IMR-90 (cell line): ENCODE results near the gene GMCL2.
A peak's percentile ranks its signal among the peaks of the same experiment; 100 is the strongest.

Experiments used
- CEBPB ChIP-seq: IDR thresholded peaks from 2 replicates; pipeline ENCODE4 v1.6.1; 2012; ENCODE audit warnings: low read depth, low read length, improper control_type of control experiment
- FOS ChIP-seq: fragments of 150-350 bp; IDR thresholded peaks from 2 replicates; pipeline ENCODE4 v1.6.1; 2016; ENCODE audit warnings: low read depth, low read length
- MAZ ChIP-seq: IDR thresholded peaks from 2 replicates; pipeline ENCODE4 v1.6.1; 2012; ENCODE audit warnings: low read depth, mild to moderate bottlenecking, low read length, improper control_type of control experiment, moderate library complexity, borderline replicate concordance
- MXI1 ChIP-seq: IDR thresholded peaks from 2 replicates; pipeline ENCODE4 v1.6.1; 2012; ENCODE audit warnings: low read depth, mild to moderate bottlenecking, low read length, moderate library complexity, borderline replicate concordance
- POLR2A ChIP-seq: IDR thresholded peaks from 2 replicates; pipeline ENCODE4 v1.6.1; 2012; ENCODE audit warnings: mild to moderate bottlenecking, low read depth, low read length
- RAD21 ChIP-seq: IDR thresholded peaks from 2 replicates; pipeline ENCODE4 v1.6.1; 2012; ENCODE audit warnings: low read length, improper control_type of control experiment
- RCOR1 ChIP-seq: IDR thresholded peaks from 2 replicates; pipeline ENCODE4 v1.6.1; 2012; ENCODE audit warnings: mild to moderate bottlenecking, low read length, improper control_type of control experiment; ENCODE audit not compliant: insufficient replicate concordance
- RFX5 ChIP-seq: IDR thresholded peaks from 2 replicates; pipeline ENCODE4 v1.8.0; 2012; ENCODE audit warnings: low read depth, mild to moderate bottlenecking, low read length, moderate library complexity
- SMC3 ChIP-seq: fragments of 150-350 bp; IDR thresholded peaks from 2 replicates; pipeline ENCODE4 v1.6.1; 2016; ENCODE audit warnings: low read depth, mild to moderate bottlenecking, antibody characterized with exemption, low read length, moderate library complexity
- TF ChIP-seq, protein P1 (sequence below): conservative IDR thresholded peaks from 2 replicates; pipeline ENCODE4 v1.5.1; 2012; ENCODE audit warnings: mild to moderate bottlenecking, low read depth, low read length, improper control_type of control experiment
- TF ChIP-seq, protein P2 (sequence below): fragments of 150-350 bp; IDR thresholded peaks from 2 replicates; pipeline ENCODE4 v1.6.1; 2017; ENCODE audit warnings: mild to moderate bottlenecking, antibody characterized with exemption, low read length, low read depth

DNA sequence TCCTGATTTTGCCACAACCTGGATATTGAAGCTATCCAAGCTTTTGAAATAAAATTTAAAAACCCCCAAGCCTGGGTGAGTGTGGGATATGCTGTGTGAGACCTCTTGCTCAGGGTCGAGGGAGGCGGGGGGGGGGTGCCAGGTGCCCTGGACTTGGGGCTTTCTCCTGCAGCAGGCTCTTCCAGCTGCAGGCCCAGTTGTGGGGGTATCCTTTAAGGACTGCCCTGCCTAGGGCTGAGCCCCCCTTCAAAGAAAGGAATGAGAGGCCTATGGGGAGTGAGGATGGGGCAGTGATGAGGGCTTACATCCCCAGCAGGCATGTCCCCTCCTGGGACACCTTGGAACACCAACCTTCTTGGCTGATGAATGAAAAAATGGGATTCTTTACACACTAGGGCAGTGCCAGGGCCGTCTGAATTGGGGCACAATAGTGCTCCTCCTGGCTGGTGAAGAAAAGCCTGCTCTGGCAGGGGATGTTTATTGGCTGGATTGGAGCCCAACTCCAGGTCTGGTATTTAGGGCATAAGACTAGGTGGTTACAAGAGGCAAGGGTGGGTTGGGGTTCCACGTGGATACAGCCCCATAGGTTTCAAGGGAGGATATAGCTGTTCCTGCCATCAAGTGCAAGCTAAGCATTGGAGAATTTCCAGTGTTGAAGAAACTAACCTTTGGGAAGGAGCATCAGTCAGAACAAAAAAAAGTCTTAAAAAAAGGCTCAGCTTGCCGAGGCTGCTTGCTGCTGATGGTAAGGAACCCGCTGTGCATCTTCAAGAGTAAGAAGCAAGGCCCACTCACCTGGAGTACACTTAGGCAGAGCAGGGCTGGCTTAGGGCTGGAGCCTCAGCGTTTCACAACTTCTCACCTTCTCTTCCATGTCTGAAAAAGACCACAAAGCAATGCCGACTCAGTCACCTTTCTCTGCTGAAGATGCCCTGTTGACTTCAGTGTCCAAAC lies 24.2 kb upstream of the GMCL2 start:
- TF ChIP-seq, protein P1, sequence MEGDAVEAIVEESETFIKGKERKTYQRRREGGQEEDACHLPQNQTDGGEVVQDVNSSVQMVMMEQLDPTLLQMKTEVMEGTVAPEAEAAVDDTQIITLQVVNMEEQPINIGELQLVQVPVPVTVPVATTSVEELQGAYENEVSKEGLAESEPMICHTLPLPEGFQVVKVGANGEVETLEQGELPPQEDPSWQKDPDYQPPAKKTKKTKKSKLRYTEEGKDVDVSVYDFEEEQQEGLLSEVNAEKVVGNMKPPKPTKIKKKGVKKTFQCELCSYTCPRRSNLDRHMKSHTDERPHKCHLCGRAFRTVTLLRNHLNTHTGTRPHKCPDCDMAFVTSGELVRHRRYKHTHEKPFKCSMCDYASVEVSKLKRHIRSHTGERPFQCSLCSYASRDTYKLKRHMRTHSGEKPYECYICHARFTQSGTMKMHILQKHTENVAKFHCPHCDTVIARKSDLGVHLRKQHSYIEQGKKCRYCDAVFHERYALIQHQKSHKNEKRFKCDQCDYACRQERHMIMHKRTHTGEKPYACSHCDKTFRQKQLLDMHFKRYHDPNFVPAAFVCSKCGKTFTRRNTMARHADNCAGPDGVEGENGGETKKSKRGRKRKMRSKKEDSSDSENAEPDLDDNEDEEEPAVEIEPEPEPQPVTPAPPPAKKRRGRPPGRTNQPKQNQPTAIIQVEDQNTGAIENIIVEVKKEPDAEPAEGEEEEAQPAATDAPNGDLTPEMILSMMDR: no peak
- TF ChIP-seq RCOR1 (no peak), POLR2A (peak; percentile 32; the same call in 1 of the 2 replicates), RAD21 (no peak), SMC3 (no peak), MXI1 (no peak), CEBPB (no peak), FOS (no peak), MAZ (no peak), RFX5 (no peak)
- TF ChIP-seq, protein P2, sequence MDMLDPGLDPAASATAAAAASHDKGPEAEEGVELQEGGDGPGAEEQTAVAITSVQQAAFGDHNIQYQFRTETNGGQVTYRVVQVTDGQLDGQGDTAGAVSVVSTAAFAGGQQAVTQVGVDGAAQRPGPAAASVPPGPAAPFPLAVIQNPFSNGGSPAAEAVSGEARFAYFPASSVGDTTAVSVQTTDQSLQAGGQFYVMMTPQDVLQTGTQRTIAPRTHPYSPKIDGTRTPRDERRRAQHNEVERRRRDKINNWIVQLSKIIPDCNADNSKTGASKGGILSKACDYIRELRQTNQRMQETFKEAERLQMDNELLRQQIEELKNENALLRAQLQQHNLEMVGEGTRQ: no peak
